ENCODE results near the gene FSTL1.

Gene FSTL1

DNA sequence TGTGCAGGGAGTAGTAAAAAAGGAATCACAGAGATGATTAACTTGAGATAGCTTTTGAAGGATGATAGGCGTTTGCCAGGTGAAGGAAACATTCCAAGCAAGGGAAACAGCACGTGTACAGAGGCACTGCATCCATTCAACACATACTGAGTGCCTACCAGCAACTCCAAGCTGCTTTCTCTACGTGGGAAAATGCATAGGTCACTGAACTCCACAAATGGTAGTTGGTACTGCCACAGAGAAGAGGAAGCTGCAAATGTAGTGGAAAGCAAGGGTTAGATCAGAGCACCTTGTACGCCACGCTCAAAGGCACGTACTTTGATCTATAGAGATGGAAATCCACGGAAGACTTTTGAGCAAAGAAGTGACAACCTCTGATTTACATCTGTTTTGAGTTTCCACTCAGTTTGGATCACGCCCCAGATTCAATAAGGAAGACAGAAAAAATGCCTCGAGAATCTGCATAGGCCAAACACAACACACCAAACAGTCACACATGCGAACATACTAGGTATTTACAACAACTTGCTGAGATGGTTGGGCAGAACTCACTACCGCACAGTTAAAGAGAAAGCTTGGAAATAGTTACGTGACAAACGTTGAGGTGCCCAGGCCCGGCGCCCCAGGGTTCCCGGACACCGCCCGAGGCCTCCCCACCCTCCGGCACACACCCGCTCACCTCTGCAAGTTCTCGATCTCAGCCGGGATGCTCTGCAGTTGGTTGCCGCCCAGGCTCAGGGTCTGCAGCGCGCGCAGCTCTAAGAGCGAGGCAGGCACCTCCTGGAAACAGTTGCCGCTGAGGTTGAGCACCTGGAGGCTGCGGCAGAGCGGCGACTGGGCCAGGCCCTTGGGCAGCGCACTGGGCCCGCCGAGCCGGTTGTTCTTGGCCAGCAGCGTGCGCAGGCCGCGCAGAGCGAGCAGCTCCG lies 102.5 kb downstream of the FSTL1 start:
- peak in 1 of 2 experiments; percentile 63 for DNase-seq (ENCODE audit: low read depth in 1 of 2, low spot score in 1 of 2)
- Histone ChIP-seq H3K27me3 (ENCODE audit: insufficient read depth, poor library complexity, severe bottlenecking) (no peaks in the 10 kb centered on the region), H3K27ac (replicated peaks) (peak overlapping the region; percentile 89), H3K4me3 (replicated peaks; ENCODE audit: insufficient read depth, low read length) (peak overlapping the region; percentile 95)
- TF ChIP-seq POLR2AphosphoS5 (IDR thresholded peaks at IDR 0.05; ENCODE audit: low read depth) (peak; percentile 45; the same call in 1 of the 2 replicates), SPI1 (IDR thresholded peaks at IDR 0.05; ENCODE audit: borderline replicate concordance, low read depth) (peak; percentile 18; the same call in 1 of the 2 replicates), CTCF (IDR thresholded peaks at IDR 0.05; ENCODE audit: insufficient read depth, low read length) (no peak), GABPA (IDR thresholded peaks at IDR 0.05; ENCODE audit: low read depth) (no peak)
- TF ChIP-seq, protein P1, sequence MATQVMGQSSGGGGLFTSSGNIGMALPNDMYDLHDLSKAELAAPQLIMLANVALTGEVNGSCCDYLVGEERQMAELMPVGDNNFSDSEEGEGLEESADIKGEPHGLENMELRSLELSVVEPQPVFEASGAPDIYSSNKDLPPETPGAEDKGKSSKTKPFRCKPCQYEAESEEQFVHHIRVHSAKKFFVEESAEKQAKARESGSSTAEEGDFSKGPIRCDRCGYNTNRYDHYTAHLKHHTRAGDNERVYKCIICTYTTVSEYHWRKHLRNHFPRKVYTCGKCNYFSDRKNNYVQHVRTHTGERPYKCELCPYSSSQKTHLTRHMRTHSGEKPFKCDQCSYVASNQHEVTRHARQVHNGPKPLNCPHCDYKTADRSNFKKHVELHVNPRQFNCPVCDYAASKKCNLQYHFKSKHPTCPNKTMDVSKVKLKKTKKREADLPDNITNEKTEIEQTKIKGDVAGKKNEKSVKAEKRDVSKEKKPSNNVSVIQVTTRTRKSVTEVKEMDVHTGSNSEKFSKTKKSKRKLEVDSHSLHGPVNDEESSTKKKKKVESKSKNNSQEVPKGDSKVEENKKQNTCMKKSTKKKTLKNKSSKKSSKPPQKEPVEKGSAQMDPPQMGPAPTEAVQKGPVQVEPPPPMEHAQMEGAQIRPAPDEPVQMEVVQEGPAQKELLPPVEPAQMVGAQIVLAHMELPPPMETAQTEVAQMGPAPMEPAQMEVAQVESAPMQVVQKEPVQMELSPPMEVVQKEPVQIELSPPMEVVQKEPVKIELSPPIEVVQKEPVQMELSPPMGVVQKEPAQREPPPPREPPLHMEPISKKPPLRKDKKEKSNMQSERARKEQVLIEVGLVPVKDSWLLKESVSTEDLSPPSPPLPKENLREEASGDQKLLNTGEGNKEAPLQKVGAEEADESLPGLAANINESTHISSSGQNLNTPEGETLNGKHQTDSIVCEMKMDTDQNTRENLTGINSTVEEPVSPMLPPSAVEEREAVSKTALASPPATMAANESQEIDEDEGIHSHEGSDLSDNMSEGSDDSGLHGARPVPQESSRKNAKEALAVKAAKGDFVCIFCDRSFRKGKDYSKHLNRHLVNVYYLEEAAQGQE (IDR thresholded peaks at IDR 0.05; ENCODE audit: insufficient replicate concordance, low read depth), result peak; percentile 4

DNA sequence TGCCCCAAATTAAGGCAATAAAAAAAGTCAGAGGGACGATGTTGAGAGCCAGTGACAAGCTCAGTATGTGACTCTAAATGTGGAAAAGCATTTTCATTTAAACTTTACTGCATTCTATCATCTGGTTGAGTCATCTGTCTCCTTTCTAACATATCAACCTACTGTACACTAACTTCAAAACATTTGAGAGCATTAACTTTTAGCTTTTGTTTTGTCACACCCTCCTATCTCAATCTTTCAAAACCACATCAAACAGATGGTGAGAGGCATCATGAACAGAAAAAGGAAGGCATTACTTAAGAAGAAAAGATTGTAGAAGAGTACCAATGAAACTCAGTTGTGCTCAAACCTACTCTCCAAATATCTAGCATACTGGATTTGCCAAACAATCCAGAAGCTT lies 106.4 kb downstream of the FSTL1 start:
- Histone ChIP-seq H3K27ac (replicated peaks) (no peak overlapping the region), H3K27me3 (ENCODE audit: insufficient read depth, poor library complexity, severe bottlenecking) (no peaks in the 10 kb centered on the region), H3K4me3 (replicated peaks; ENCODE audit: insufficient read depth, low read length) (no peak overlapping the region)
- DNase-seq (ENCODE audit: low read depth in 1 of 2, low spot score in 1 of 2), result no peak
- TF ChIP-seq CTCF (IDR thresholded peaks at IDR 0.05; ENCODE audit: insufficient read depth, low read length), result no peak
- TF ChIP-seq, protein P1 (IDR thresholded peaks at IDR 0.05; ENCODE audit: insufficient replicate concordance, low read depth), result no peak
- TF ChIP-seq POLR2AphosphoS5 (IDR thresholded peaks at IDR 0.05; ENCODE audit: low read depth), result no peak
- no peak for TF ChIP-seq SPI1 (IDR thresholded peaks at IDR 0.05; ENCODE audit: borderline replicate concordance, low read depth)
